ENCODE data around the gene POM121L2.

Gene POM121L2

GRCh38 chr6:27290850-27291208, 21.2 kb downstream of the POM121L2 start:
- H3K4me2 ChIP-seq (ENCODE audit: low read depth, low read length, poor library complexity, severe bottlenecking) = no peak overlapping the region
- no peak for TF ChIP-seq CTCF (conservative IDR thresholded peaks at IDR 0.05; ENCODE audit: low read length)
- no peak for TF ChIP-seq EZH2phosphoT487 (IDR thresholded peaks at IDR 0.05; ENCODE audit: borderline replicate concordance)

GRCh38 chr6:27290065-27290849, 21.8 kb downstream of the POM121L2 start:
- Histone ChIP-seq H3K4me3 (ENCODE audit: low read length, poor library complexity, severe bottlenecking) (no peak overlapping the region), H3K27me3 (ENCODE audit: insufficient read depth, low read length, poor library complexity, severe bottlenecking) (no peaks in the 10 kb centered on the region), H3K9me3 (ENCODE audit: insufficient read depth, low read depth, low read length) (no peaks in the 10 kb centered on the region; the same call in 1 of the 2 replicates), H4K20me1 (ENCODE audit: insufficient read depth, low read length, poor library complexity, severe bottlenecking) (no peaks in the 10 kb centered on the region), H3K4me2 (ENCODE audit: low read depth, low read length, poor library complexity, severe bottlenecking) (no peak overlapping the region), H3K9me2 (replicated peaks; ENCODE audit: low read depth, low read length) (no peaks in the 10 kb centered on the region), H3K79me2 (ENCODE audit: insufficient read depth, low read length) (no peaks in the 10 kb centered on the region), H3F3A (ENCODE audit: low read depth) (no peaks in the 10 kb centered on the region), H3K9ac (ENCODE audit: low read depth, low read length, poor library complexity, severe bottlenecking) (no peak overlapping the region), H3K36me3 (ENCODE audit: insufficient read depth, low read length) (no peaks in the 10 kb centered on the region), H2AFZ (ENCODE audit: low read length) (no peak overlapping the region), H3K4me1 (ENCODE audit: insufficient read depth, low read length, poor library complexity, severe bottlenecking) (no peaks in the 10 kb centered on the region)
- no peak for TF ChIP-seq EZH2phosphoT487 (IDR thresholded peaks at IDR 0.05; ENCODE audit: borderline replicate concordance)
- TF ChIP-seq CTCF (conservative IDR thresholded peaks at IDR 0.05; ENCODE audit: low read length) = no peak

More at GRCh38 chr6:27290850-27291208, 21.2 kb downstream of the POM121L2 start:
- Histone ChIP-seq H3K4me1 (ENCODE audit: insufficient read depth, low read length, poor library complexity, severe bottlenecking) (no peaks in the 10 kb centered on the region), H4K20me1 (ENCODE audit: insufficient read depth, low read length, poor library complexity, severe bottlenecking) (no peaks in the 10 kb centered on the region), H3K4me3 (ENCODE audit: low read length, poor library complexity, severe bottlenecking) (no peak overlapping the region), H3K27me3 (ENCODE audit: insufficient read depth, low read length, poor library complexity, severe bottlenecking) (no peaks in the 10 kb centered on the region), H3K36me3 (ENCODE audit: insufficient read depth, low read length) (no peaks in the 10 kb centered on the region), H3F3A (ENCODE audit: low read depth) (no peaks in the 10 kb centered on the region), H3K79me2 (ENCODE audit: insufficient read depth, low read length) (no peaks in the 10 kb centered on the region), H3K9me3 (ENCODE audit: insufficient read depth, low read depth, low read length) (no peaks in the 10 kb centered on the region; the same call in 1 of the 2 replicates), H3K9ac (ENCODE audit: low read depth, low read length, poor library complexity, severe bottlenecking) (no peak overlapping the region), H3K9me2 (replicated peaks; ENCODE audit: low read depth, low read length) (no peaks in the 10 kb centered on the region), H2AFZ (ENCODE audit: low read length) (no peak overlapping the region)

GRCh38 chr6:27288136-27289044, 23.7 kb downstream of the POM121L2 start:
- Histone ChIP-seq H3F3A (ENCODE audit: low read depth) (no peaks in the 10 kb centered on the region), H2AFZ (ENCODE audit: low read length) (no peak overlapping the region), H3K4me1 (ENCODE audit: insufficient read depth, low read length, poor library complexity, severe bottlenecking) (no peaks in the 10 kb centered on the region), H4K20me1 (ENCODE audit: insufficient read depth, low read length, poor library complexity, severe bottlenecking) (no peaks in the 10 kb centered on the region), H3K9me2 (replicated peaks; ENCODE audit: low read depth, low read length) (no peaks in the 10 kb centered on the region), H3K4me2 (ENCODE audit: low read depth, low read length, poor library complexity, severe bottlenecking) (no peak overlapping the region), H3K4me3 (ENCODE audit: low read length, poor library complexity, severe bottlenecking) (no peak overlapping the region), H3K79me2 (ENCODE audit: insufficient read depth, low read length) (no peaks in the 10 kb centered on the region), H3K9me3 (ENCODE audit: insufficient read depth, low read depth, low read length) (no peaks in the 10 kb centered on the region; the same call in 1 of the 2 replicates), H3K27me3 (ENCODE audit: insufficient read depth, low read length, poor library complexity, severe bottlenecking) (no peaks in the 10 kb centered on the region), H3K36me3 (ENCODE audit: insufficient read depth, low read length) (no peaks in the 10 kb centered on the region), H3K9ac (ENCODE audit: low read depth, low read length, poor library complexity, severe bottlenecking) (no peak overlapping the region)
- TF ChIP-seq CTCF (conservative IDR thresholded peaks at IDR 0.05; ENCODE audit: low read length) = no peak
- no peak for TF ChIP-seq EZH2phosphoT487 (IDR thresholded peaks at IDR 0.05; ENCODE audit: borderline replicate concordance)
